ENCODE data around the gene TMCO1. TPM values are rescaled to one million over a fixed set of nuclear protein-coding genes. Genes with fewer than 3 reads are reported as not detected.
"Not testable (repeated sequence)": the region's sequence is repeated elsewhere in the genome, so short reads cannot be mapped to it uniquely, and the experiment has no call there.

Gene TMCO1
- total RNA-seq, 3 donors from 2014 or later (not counting 1 experiment from before 2014, with no cell fraction given): 45.4 to 52.6 (median 47.6) TPM

- DNase-seq (no peak), ATAC-seq (no peak)
- no peak for TF ChIP-seq CTCF (IDR thresholded peaks at IDR 0.05)
- H3K4me3 ChIP-seq (ENCODE audit: low read length): no peak overlapping the region
- 97% methylated on average over 2 of the region's 2 CpGs for WGBS (ENCODE audit: insufficient coverage)
- Mint-ChIP-seq H3K4me1 (no peaks in the 10 kb centered on the region), H3K36me3 (peaks cover 8% of the 10 kb centered on the region), H3K9me3 (no peaks in the 10 kb centered on the region), H3K4me3 (no peak overlapping the region), H3K27me3 (ENCODE audit: low read depth in 2 of 2) (peaks cover 18 to 35% of the 10 kb centered on the region in 2 donors), H3K27ac (no peak overlapping the region)
- H3K9me3 ChIP-seq (ENCODE audit: control insufficient read depth, insufficient read depth, low read length): no peaks in the 10 kb centered on the region
- peaks cover 3% of the 10 kb centered on the region for H3K27me3 ChIP-seq (ENCODE audit: control insufficient read depth, insufficient read depth, low read length)
- no peaks in the 10 kb centered on the region for H3K36me3 ChIP-seq (ENCODE audit: control insufficient read depth, insufficient read depth, low read length)
- no peaks in the 10 kb centered on the region for H3K4me1 ChIP-seq (ENCODE audit: control insufficient read depth, insufficient read depth, low read length)
- H3K27ac ChIP-seq (ENCODE audit: low read length): no peak overlapping the region
- intact Hi-C loops (cut with micrococcal nuclease): no loop called here
Measured at GRCh38 chr1:165795894-165796293, 27.2 kb upstream of the TMCO1 start.

GRCh38 chr1:165793951-165794350, 25.3 kb upstream of the TMCO1 start:
- no peak overlapping the region for H3K27ac ChIP-seq (ENCODE audit: low read length)
- no peaks in the 10 kb centered on the region for H3K4me1 ChIP-seq (ENCODE audit: control insufficient read depth, insufficient read depth, low read length)
- no peaks in the 10 kb centered on the region for H3K4me1 Mint-ChIP-seq
- H3K36me3 Mint-ChIP-seq: no peaks in the 10 kb centered on the region
- H3K27me3 Mint-ChIP-seq (ENCODE audit: low read depth in 2 of 2): peaks cover 15 to 27% of the 10 kb centered on the region in 2 donors
- H3K36me3 ChIP-seq (ENCODE audit: control insufficient read depth, insufficient read depth, low read length): no peaks in the 10 kb centered on the region
- TF ChIP-seq CTCF (IDR thresholded peaks at IDR 0.05): no peak
- no peak overlapping the region for H3K4me3 Mint-ChIP-seq
- intact Hi-C loops (cut with micrococcal nuclease): no loop called here
- ATAC-seq: no peak
- H3K9me3 ChIP-seq (ENCODE audit: control insufficient read depth, insufficient read depth, low read length): no peaks in the 10 kb centered on the region
- peaks cover 3% of the 10 kb centered on the region for H3K27me3 ChIP-seq (ENCODE audit: control insufficient read depth, insufficient read depth, low read length)
- no peaks in the 10 kb centered on the region for H3K9me3 Mint-ChIP-seq
- no peak overlapping the region for H3K27ac Mint-ChIP-seq
- WGBS (ENCODE audit: insufficient coverage): 60% methylated on average over 1 of the region's 2 CpGs
- DNase-seq: no peak
- no peak overlapping the region for H3K4me3 ChIP-seq (ENCODE audit: low read length)

GRCh38 chr1:165787741-165788140, 19.1 kb upstream of the TMCO1 start:
- H3K9me3 Mint-ChIP-seq: no peaks in the 10 kb centered on the region
- intact Hi-C loops (cut with micrococcal nuclease): no loop called here
- ATAC-seq (no peak), DNase-seq (no peak)
- H3K4me1 ChIP-seq (ENCODE audit: control insufficient read depth, insufficient read depth, low read length): no peaks in the 10 kb centered on the region
- peaks cover 3% of the 10 kb centered on the region for H3K27me3 ChIP-seq (ENCODE audit: control insufficient read depth, insufficient read depth, low read length)
- no peak overlapping the region for H3K27ac ChIP-seq (ENCODE audit: low read length)
- no peak overlapping the region for H3K4me3 Mint-ChIP-seq
- no peaks in the 10 kb centered on the region for H3K36me3 ChIP-seq (ENCODE audit: control insufficient read depth, insufficient read depth, low read length)
- H3K9me3 ChIP-seq (ENCODE audit: control insufficient read depth, insufficient read depth, low read length): no peaks in the 10 kb centered on the region
- TF ChIP-seq CTCF (IDR thresholded peaks at IDR 0.05): no peak
- H3K27ac Mint-ChIP-seq: no peak overlapping the region
- no peaks in the 10 kb centered on the region for H3K4me1 Mint-ChIP-seq
- H3K4me3 ChIP-seq (ENCODE audit: low read length): no peak overlapping the region
- WGBS (ENCODE audit: insufficient coverage): 100% methylated on average over 1 of the region's 1 CpG
- no peaks in the 10 kb centered on the region for H3K36me3 Mint-ChIP-seq
- peaks cover 10 to 15% of the 10 kb centered on the region in 2 donors for H3K27me3 Mint-ChIP-seq (ENCODE audit: low read depth in 2 of 2)

GRCh38 chr1:165783519-165783918, 14.9 kb upstream of the TMCO1 start:
- not testable (repeated sequence) for H3K4me1 Mint-ChIP-seq, H3K9me3 Mint-ChIP-seq, H3K27ac Mint-ChIP-seq

GRCh38 chr1:165778197-165778596, 9.5 kb upstream of the TMCO1 start:
- H3K4me3 Mint-ChIP-seq; H3K4me1 ChIP-seq (ENCODE audit: control insufficient read depth, insufficient read depth, low read length); H3K27ac Mint-ChIP-seq; H3K9me3 ChIP-seq (ENCODE audit: control insufficient read depth, insufficient read depth, low read length); H3K27me3 ChIP-seq (ENCODE audit: control insufficient read depth, insufficient read depth, low read length); H3K4me3 ChIP-seq (ENCODE audit: low read length); H3K36me3 ChIP-seq (ENCODE audit: control insufficient read depth, insufficient read depth, low read length); H3K27ac ChIP-seq (ENCODE audit: low read length); intact Hi-C loops (cut with micrococcal nuclease); H3K4me1 Mint-ChIP-seq; H3K36me3 Mint-ChIP-seq; ATAC-seq; H3K9me3 Mint-ChIP-seq; DNase-seq: not testable (repeated sequence)
- peaks cover 11 to 14% of the 10 kb centered on the region in 2 donors for H3K27me3 Mint-ChIP-seq (ENCODE audit: low read depth in 2 of 2)
- WGBS (ENCODE audit: insufficient coverage): no CpG with 5 or more reads among the region's 3 CpGs

More at GRCh38 chr1:165783519-165783918, 14.9 kb upstream of the TMCO1 start:
- ATAC-seq; H3K27me3 ChIP-seq (ENCODE audit: control insufficient read depth, insufficient read depth, low read length); H3K4me3 ChIP-seq (ENCODE audit: low read length); H3K36me3 ChIP-seq (ENCODE audit: control insufficient read depth, insufficient read depth, low read length); H3K4me1 ChIP-seq (ENCODE audit: control insufficient read depth, insufficient read depth, low read length); H3K27ac ChIP-seq (ENCODE audit: low read length); H3K9me3 ChIP-seq (ENCODE audit: control insufficient read depth, insufficient read depth, low read length); H3K4me3 Mint-ChIP-seq; DNase-seq; intact Hi-C loops (cut with micrococcal nuclease); H3K36me3 Mint-ChIP-seq: not testable (repeated sequence)
- H3K27me3 Mint-ChIP-seq (ENCODE audit: low read depth in 2 of 2): peaks cover 11 to 18% of the 10 kb centered on the region in 2 donors
- WGBS (ENCODE audit: insufficient coverage): 96% methylated on average over 6 of the region's 11 CpGs
